Measurements from ENCODE around the gene TTC28.

GRCh38 chr22:27986937-27987336, 692.7 kb downstream of the TTC28 start:
- no peak for TF ChIP-seq CTCF (IDR thresholded peaks at IDR 0.05)
- TF ChIP-seq POLR2A (IDR thresholded peaks at IDR 0.05), result no peak

Measured in uterus (tissue), 2 donors.